ENCODE results near the gene HHATL. TPM values are rescaled to one million over a fixed set of nuclear protein-coding genes. Genes with fewer than 3 reads are reported as not detected.

Gene HHATL
- polyA plus RNA-seq, 1 experiment: not detected

- Histone ChIP-seq H3K4me3 (ENCODE audit: low read depth, low read length) (no peak overlapping the region), H3K27me3 (ENCODE audit: control insufficient read depth, insufficient read depth, low read length) (no peaks in the 10 kb centered on the region), H3K27ac (ENCODE audit: low read depth, low read length) (no peak overlapping the region), H3K9me3 (ENCODE audit: control insufficient read depth, insufficient read depth, low read length) (no peaks in the 10 kb centered on the region)
- POLR2A ChIA-PET: no interaction called here
- no peak for DNase-seq (ENCODE audit: low read depth, low spot score)
- TF ChIP-seq, protein P1, sequence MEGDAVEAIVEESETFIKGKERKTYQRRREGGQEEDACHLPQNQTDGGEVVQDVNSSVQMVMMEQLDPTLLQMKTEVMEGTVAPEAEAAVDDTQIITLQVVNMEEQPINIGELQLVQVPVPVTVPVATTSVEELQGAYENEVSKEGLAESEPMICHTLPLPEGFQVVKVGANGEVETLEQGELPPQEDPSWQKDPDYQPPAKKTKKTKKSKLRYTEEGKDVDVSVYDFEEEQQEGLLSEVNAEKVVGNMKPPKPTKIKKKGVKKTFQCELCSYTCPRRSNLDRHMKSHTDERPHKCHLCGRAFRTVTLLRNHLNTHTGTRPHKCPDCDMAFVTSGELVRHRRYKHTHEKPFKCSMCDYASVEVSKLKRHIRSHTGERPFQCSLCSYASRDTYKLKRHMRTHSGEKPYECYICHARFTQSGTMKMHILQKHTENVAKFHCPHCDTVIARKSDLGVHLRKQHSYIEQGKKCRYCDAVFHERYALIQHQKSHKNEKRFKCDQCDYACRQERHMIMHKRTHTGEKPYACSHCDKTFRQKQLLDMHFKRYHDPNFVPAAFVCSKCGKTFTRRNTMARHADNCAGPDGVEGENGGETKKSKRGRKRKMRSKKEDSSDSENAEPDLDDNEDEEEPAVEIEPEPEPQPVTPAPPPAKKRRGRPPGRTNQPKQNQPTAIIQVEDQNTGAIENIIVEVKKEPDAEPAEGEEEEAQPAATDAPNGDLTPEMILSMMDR (IDR thresholded peaks at IDR 0.05; ENCODE audit: low read depth, low read length): no peak
- CTCF ChIA-PET: interaction anchor here (0.6 kb wide), 1 partner anchor 89 kb away, joined by 4 read pairs; no protein-coding TSS in a partner anchor
Measured at GRCh38 chr3:42660898-42661297, 41.7 kb downstream of the HHATL start.

- DNase-seq (ENCODE audit: low read depth, low spot score): no peak
- CTCF ChIA-PET: no interaction called here
Measured at GRCh38 chr3:42660131-42660715, 42.4 kb downstream of the HHATL start.

DNA sequence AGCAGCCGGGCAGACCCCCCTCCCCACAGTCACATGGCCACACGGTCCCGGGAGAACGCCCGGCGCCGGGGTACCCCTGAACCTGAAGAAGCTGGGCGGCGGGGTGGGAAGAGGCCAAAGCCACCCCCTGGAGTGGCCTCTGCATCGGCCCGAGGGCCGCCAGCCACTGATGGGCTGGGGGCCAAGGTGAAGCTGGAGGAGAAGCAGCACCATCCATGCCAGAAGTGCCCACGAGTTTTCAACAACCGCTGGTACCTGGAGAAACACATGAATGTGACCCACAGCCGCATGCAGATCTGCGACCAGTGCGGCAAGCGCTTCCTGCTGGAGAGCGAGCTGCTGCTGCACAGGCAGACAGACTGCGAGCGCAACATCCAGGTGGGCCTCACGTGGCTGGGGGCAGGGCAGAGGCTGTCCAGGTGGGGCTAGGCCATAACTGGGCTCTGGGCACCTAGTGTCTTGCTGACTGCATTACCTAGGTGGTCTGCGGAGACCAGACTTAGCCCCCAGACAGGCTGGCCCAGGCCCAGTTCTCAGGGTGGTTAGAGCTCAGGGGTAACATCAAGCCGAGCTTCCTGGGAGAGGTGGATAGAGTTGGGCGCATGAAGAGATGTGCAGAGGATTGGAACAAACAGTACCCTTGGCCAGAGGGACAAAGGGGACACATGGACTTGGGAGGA is 43.0 kb downstream of the HHATL start:
- ChIA-PET POLR2A (no interaction called here), CTCF (no interaction called here)
- no peaks in the 10 kb centered on the region; the same call in 1 of the 2 replicates for H3K9me3 ChIP-seq (ENCODE audit: control insufficient read depth, insufficient read depth, low read length)
- H3K27ac ChIP-seq (ENCODE audit: low read depth, low read length): no peak overlapping the region
- H3K4me3 ChIP-seq (ENCODE audit: low read depth, low read length): no peak overlapping the region
- TF ChIP-seq, protein P1 (IDR thresholded peaks at IDR 0.05; ENCODE audit: low read depth, low read length): no peak
- DNase-seq (ENCODE audit: low read depth, low spot score): no peak
- no peaks in the 10 kb centered on the region for H3K27me3 ChIP-seq (ENCODE audit: control insufficient read depth, insufficient read depth, low read length)

More at GRCh38 chr3:42660131-42660715, 42.4 kb downstream of the HHATL start:
- Histone ChIP-seq H3K27ac (ENCODE audit: low read depth, low read length) (no peak overlapping the region), H3K27me3 (ENCODE audit: control insufficient read depth, insufficient read depth, low read length) (no peaks in the 10 kb centered on the region), H3K4me3 (ENCODE audit: low read depth, low read length) (no peak overlapping the region), H3K9me3 (ENCODE audit: control insufficient read depth, insufficient read depth, low read length) (no peaks in the 10 kb centered on the region)
- POLR2A ChIA-PET: no interaction called here
- TF ChIP-seq, protein P1 (IDR thresholded peaks at IDR 0.05; ENCODE audit: low read depth, low read length): no peak

DNA sequence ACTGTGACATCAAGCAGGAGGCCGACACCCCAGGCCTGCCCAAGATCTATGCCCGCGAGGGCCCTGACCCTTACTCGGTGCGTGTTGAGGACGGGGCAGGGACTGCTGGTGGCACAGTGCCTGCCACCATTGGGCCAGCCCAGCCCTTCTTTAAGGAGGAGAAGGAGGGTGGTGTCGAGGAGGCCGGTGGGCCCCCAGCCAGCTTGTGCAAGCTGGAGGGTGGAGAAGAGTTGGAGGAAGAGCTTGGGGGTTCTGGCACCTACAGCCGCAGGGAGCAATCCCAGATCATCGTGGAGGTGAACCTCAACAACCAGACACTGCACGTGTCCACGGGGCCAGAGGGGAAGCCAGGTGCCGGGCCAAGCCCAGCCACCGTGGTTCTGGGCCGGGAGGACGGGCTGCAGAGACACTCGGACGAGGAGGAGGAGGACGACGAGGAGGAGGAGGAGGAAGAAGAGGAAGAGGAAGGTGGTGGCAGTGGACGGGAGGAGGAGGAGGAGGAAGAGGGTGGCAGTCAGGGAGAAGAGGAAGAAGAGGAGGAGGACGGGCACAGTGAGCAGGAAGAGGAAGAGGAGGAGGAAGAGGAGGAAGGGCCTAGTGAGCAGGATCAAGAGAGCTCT is 43.7 kb downstream of the HHATL start:
- Histone ChIP-seq H3K27ac (ENCODE audit: low read depth, low read length) (no peak overlapping the region), H3K27me3 (ENCODE audit: control insufficient read depth, insufficient read depth, low read length) (no peaks in the 10 kb centered on the region), H3K4me3 (ENCODE audit: low read depth, low read length) (no peak overlapping the region), H3K9me3 (ENCODE audit: control insufficient read depth, insufficient read depth, low read length) (no peaks in the 10 kb centered on the region; the same call in 1 of the 2 replicates)
- CTCF ChIA-PET: no interaction called here
- TF ChIP-seq, protein P1 (IDR thresholded peaks at IDR 0.05; ENCODE audit: low read depth, low read length): no peak
- DNase-seq (ENCODE audit: low read depth, low spot score): no peak
- POLR2A ChIA-PET: no interaction called here

Measured in AG04450 (cell line).